Endothelial cell of umbilical vein (primary cell): Measurements from ENCODE around the gene WDR7.

Source experiments
- CTCF ChIP-seq, 2 donors: IDR thresholded peaks; 1 replicate in 1 of 2; 2 replicates in 1 of 2; pipeline ENCODE4 v1.5.1; 2011; ENCODE audit warnings: low read length in 2 of 2, mild to moderate bottlenecking in 2 of 2, moderate library complexity in 2 of 2, control low read depth in 1 of 2, inconsistent platforms in 1 of 2, low read depth in 1 of 2; ENCODE audit not compliant: insufficient read depth in 1 of 2; ENCODE audit errors: extremely low read depth in 1 of 2
- EZH2 ChIP-seq: IDR thresholded peaks from 2 replicates; pipeline ENCODE4 v1.6.1; 2012; ENCODE audit warnings: borderline replicate concordance, low read depth, mild to moderate bottlenecking, moderate library complexity, low read length, inconsistent platforms; ENCODE audit not compliant: severe bottlenecking
- FOS ChIP-seq: IDR thresholded peaks from 2 replicates; pipeline ENCODE4 v1.6.1; 2011; ENCODE audit warnings: mild to moderate bottlenecking, low read length, moderate library complexity, borderline replicate concordance; ENCODE audit not compliant: insufficient read depth
- GATA2 ChIP-seq: IDR thresholded peaks from 2 replicates; pipeline ENCODE4 v1.7.0; 2011; ENCODE audit warnings: low read depth, mild to moderate bottlenecking, moderate library complexity, mixed read lengths, low read length; ENCODE audit not compliant: insufficient read length, insufficient read depth
- POLR2A ChIP-seq: IDR thresholded peaks from 2 replicates; pipeline ENCODE4 v1.6.1; 2012; ENCODE audit warnings: low read depth, mild to moderate bottlenecking, control low read depth, low read length
- POLR2AphosphoS5 ChIP-seq: IDR thresholded peaks from 2 replicates; pipeline ENCODE4 v1.6.1; 2012; ENCODE audit warnings: low read depth, mild to moderate bottlenecking, control low read depth, low read length, moderate library complexity; ENCODE audit not compliant: insufficient read depth

- TF ChIP-seq CTCF (IDR thresholded peaks at IDR 0.05; ENCODE audit: extremely low read depth in 1 of 2, insufficient read depth in 1 of 2, low read depth in 1 of 2, low read length in 2 of 2): no peak
- no peak for TF ChIP-seq POLR2AphosphoS5
- no peak for TF ChIP-seq EZH2
- TF ChIP-seq POLR2A: no peak
- no peak for TF ChIP-seq GATA2
- TF ChIP-seq FOS: no peak
Measured at GRCh38 chr18:56936457-56936856, 285.3 kb downstream of the WDR7 start.
